Neuronal stem cell (in vitro differentiated cells): Measurements from ENCODE around the gene AKAP17A.
"Not testable (repeated sequence)": the region's sequence is repeated elsewhere in the genome, so short reads cannot be mapped to it uniquely, and the experiment has no call there.

ENCODE experiments used
- DNase-seq: peaks from one replicate; pipeline ENCODE4 v3.0.0-alpha.2; 2013; ENCODE audit warnings: low spot score
- H2AFZ ChIP-seq: one replicate; pipeline ENCODE4 v1.6.1; 2013; ENCODE audit warnings: mild to moderate bottlenecking, low read length, inconsistent platforms
- H2AK5ac ChIP-seq: 2 replicates; pipeline ENCODE4 v1.6.1; 2013; ENCODE audit warnings: low read depth, mild to moderate bottlenecking, inconsistent platforms, low read length, moderate library complexity, mixed read lengths
- H2BK120ac ChIP-seq: 2 replicates; pipeline ENCODE4 v1.6.1; 2013; ENCODE audit warnings: low read depth, mild to moderate bottlenecking, inconsistent platforms, low read length, moderate library complexity, mixed read lengths
- H2BK12ac ChIP-seq: one replicate; pipeline ENCODE4 v1.6.1; 2013; ENCODE audit warnings: low read length, inconsistent platforms
- H2BK15ac ChIP-seq: 2 replicates; pipeline ENCODE4 v1.6.1; 2013; ENCODE audit warnings: mild to moderate bottlenecking, low read length, inconsistent platforms, mixed read lengths
- H2BK5ac ChIP-seq: one replicate; pipeline ENCODE4 v1.6.1; 2013; ENCODE audit warnings: inconsistent platforms, mild to moderate bottlenecking, low read length, moderate library complexity
- H3K14ac ChIP-seq: one replicate; pipeline ENCODE4 v1.6.1; 2013; ENCODE audit warnings: low read length, inconsistent platforms
- H3K18ac ChIP-seq: 2 replicates; pipeline ENCODE4 v1.6.1; 2013; ENCODE audit warnings: low read length, inconsistent platforms
- H3K23ac ChIP-seq: 2 replicates; pipeline ENCODE4 v1.6.1; 2013; ENCODE audit warnings: low read depth, mild to moderate bottlenecking, mixed read lengths, low read length, inconsistent platforms; ENCODE audit not compliant: poor library complexity
- H3K27ac ChIP-seq: replicated peaks from 3 replicates; pipeline ENCODE4 v1.5.1; 2013; ENCODE audit warnings: low read length, inconsistent platforms
- H3K27me3 ChIP-seq, 3 experiments: 2 replicates each; pipeline ENCODE4 v1.6.1; 2013; ENCODE audit warnings: low read length in 3 of 3, mild to moderate bottlenecking in 2 of 3, inconsistent platforms in 1 of 3, low read depth in 1 of 3, mixed read lengths in 1 of 3, moderate library complexity in 1 of 3; ENCODE audit not compliant: control insufficient read depth in 3 of 3, insufficient read depth in 3 of 3
- H3K36me3 ChIP-seq, 2 donors: replicated peaks in 1 of 2; 2 replicates each; pipeline ENCODE4 v1.6.1; 2013; ENCODE audit warnings: low read length in 2 of 2; ENCODE audit not compliant: control insufficient read depth in 2 of 2, insufficient read depth in 2 of 2
- H3K4ac ChIP-seq: 2 replicates; pipeline ENCODE4 v1.6.1; 2013; ENCODE audit warnings: inconsistent platforms, mild to moderate bottlenecking, low read length, moderate library complexity
- H3K4me1 ChIP-seq, 2 donors: 1 replicate in 1 of 2; 2 replicates in 1 of 2; pipeline ENCODE4 v1.6.1; 2013; ENCODE audit warnings: low read length in 2 of 2, low read depth in 1 of 2; ENCODE audit not compliant: control insufficient read depth in 2 of 2, insufficient read depth in 1 of 2
- H3K4me2 ChIP-seq: one replicate; pipeline ENCODE4 v1.6.1; 2013; ENCODE audit warnings: mild to moderate bottlenecking, low read length, inconsistent platforms; ENCODE audit not compliant: insufficient read depth, poor library complexity, severe bottlenecking
- H3K4me3 ChIP-seq, 2 donors: 2 replicates each; pipeline ENCODE4 v1.5.1; 2013; ENCODE audit warnings: low read length in 2 of 2, mild to moderate bottlenecking in 2 of 2, inconsistent platforms in 1 of 2, moderate library complexity in 1 of 2
- H3K79me1 ChIP-seq: one replicate; pipeline ENCODE4 v1.6.1; 2013; ENCODE audit warnings: low read depth, mild to moderate bottlenecking, inconsistent platforms, low read length, moderate library complexity
- H3K9ac ChIP-seq: one replicate; pipeline ENCODE4 v1.6.1; 2013; ENCODE audit warnings: mild to moderate bottlenecking, low read depth, low read length, inconsistent platforms; ENCODE audit not compliant: poor library complexity
- H3K9me3 ChIP-seq, 2 donors: replicated peaks in 1 of 2; 2 replicates each; pipeline versions ENCODE3 to v1.6.1; 2013; ENCODE audit warnings: low read length in 2 of 2, mild to moderate bottlenecking in 2 of 2, inconsistent platforms in 1 of 2, low read depth in 1 of 2, mixed read lengths in 1 of 2, moderate library complexity in 1 of 2; ENCODE audit not compliant: control insufficient read depth in 2 of 2, insufficient read depth in 1 of 2
- H4K8ac ChIP-seq: one replicate; pipeline ENCODE4 v1.6.1; 2013; ENCODE audit warnings: low read depth, mild to moderate bottlenecking, inconsistent platforms, low read length, moderate library complexity
- H4K91ac ChIP-seq: one replicate; pipeline ENCODE4 v1.6.1; 2013; ENCODE audit warnings: low read length, low read depth, mild to moderate bottlenecking, inconsistent platforms; ENCODE audit not compliant: poor library complexity
- WGBS, 2 donors: extraction: QIAGEN DNeasy Blood & Tissue Kit; methylation state at CpG; one replicate each; pipeline ENCODE4 v1.1.7; 2013; ENCODE audit warnings: missing lambda C conversion rate in 2 of 2, mixed read lengths in 1 of 2; ENCODE audit not compliant: insufficient read length in 2 of 2, insufficient replicate concordance in 1 of 2; ENCODE audit errors: extremely low coverage in 2 of 2; 5-methylcytosine and 5-hydroxymethylcytosine counted together

Gene AKAP17A

GRCh38 chrX:1564750-1565683, 26.4 kb upstream of the AKAP17A start:
- Histone ChIP-seq H3K4ac (no peak overlapping the region), H2AK5ac (no peak overlapping the region), H3K18ac (no peak overlapping the region), H3K4me2 (no peak overlapping the region), H2BK120ac (no peak overlapping the region), H3K4me3 (no peak overlapping the region), H3K27me3 (no peaks in the 10 kb centered on the region), H2AFZ (no peak overlapping the region), H3K23ac (no peak overlapping the region), H4K8ac (no peak overlapping the region), H3K27ac (no peak overlapping the region), H3K14ac (no peak overlapping the region), H3K9ac (no peak overlapping the region), H2BK15ac (no peak overlapping the region), H4K91ac (no peak overlapping the region), H3K9me3 (no peaks in the 10 kb centered on the region), H3K79me1 (no peaks in the 10 kb centered on the region), H2BK5ac (no peak overlapping the region), H2BK12ac (no peak overlapping the region), H3K36me3 (no peaks in the 10 kb centered on the region), H3K4me1 (no peaks in the 10 kb centered on the region)
- DNase-seq = no peak
- WGBS, 2 donors = no CpG with 5 or more reads among the region's 10 CpGs

GRCh38 chrX:1574181-1574580, 17.2 kb upstream of the AKAP17A start:
- not testable (repeated sequence) for H3K27me3 ChIP-seq, H3K4me3 ChIP-seq, H3K79me1 ChIP-seq, H3K9ac ChIP-seq, DNase-seq, H2BK5ac ChIP-seq, H3K27ac ChIP-seq, H3K23ac ChIP-seq, H4K8ac ChIP-seq, H3K14ac ChIP-seq, H3K36me3 ChIP-seq, H3K4ac ChIP-seq, H2BK120ac ChIP-seq, H3K18ac ChIP-seq, H4K91ac ChIP-seq, H2AFZ ChIP-seq, H3K4me1 ChIP-seq, H2BK15ac ChIP-seq, H3K9me3 ChIP-seq, H3K4me2 ChIP-seq, H2AK5ac ChIP-seq, H2BK12ac ChIP-seq
- WGBS, 2 donors = no CpG with 5 or more reads among the region's 19 CpGs

- H3K9me3 ChIP-seq = no peaks in the 10 kb centered on the region
- H2BK15ac ChIP-seq = no peak overlapping the region
- H3K4me3 ChIP-seq = no peak overlapping the region
- no peaks in the 10 kb centered on the region for H3K36me3 ChIP-seq
- H3K9ac ChIP-seq = no peak overlapping the region
- H3K23ac ChIP-seq = no peak overlapping the region
- no CpG with 5 or more reads among the region's 6 CpGs for whole genome bisulfite sequencing, 2 donors
- H2AFZ ChIP-seq = no peak overlapping the region
- no peak overlapping the region for H4K91ac ChIP-seq
- H3K27ac ChIP-seq = no peak overlapping the region
- H3K4ac ChIP-seq = no peak overlapping the region
- no peak overlapping the region for H2BK12ac ChIP-seq
- no peak overlapping the region for H2BK5ac ChIP-seq
- no peak overlapping the region for H2BK120ac ChIP-seq
- no peaks in the 10 kb centered on the region for H3K4me1 ChIP-seq
- no peak overlapping the region for H3K18ac ChIP-seq
- H3K27me3 ChIP-seq = no peaks in the 10 kb centered on the region
- no peak overlapping the region for H3K4me2 ChIP-seq
- no peak overlapping the region for H2AK5ac ChIP-seq
- DNase-seq = no peak
- no peaks in the 10 kb centered on the region for H3K79me1 ChIP-seq
- no peak overlapping the region for H3K14ac ChIP-seq
- H4K8ac ChIP-seq = no peak overlapping the region
These were observed 15.0 kb upstream of the AKAP17A start for GRCh38 chrX:1576201-1576992.

- no peak overlapping the region for H3K9ac ChIP-seq
- no CpG with 5 or more reads among the region's 2 CpGs for WGBS, 2 donors
These were observed 13.6 kb upstream of the AKAP17A start for GRCh38 chrX:1577845-1578244.

More at GRCh38 chrX:1577845-1578244, 13.6 kb upstream of the AKAP17A start:
- Histone ChIP-seq H3K27ac (no peak overlapping the region), H2BK12ac (no peak overlapping the region), H2AK5ac (no peak overlapping the region), H4K91ac (no peak overlapping the region), H2AFZ (no peak overlapping the region), H3K4me3 (no peak overlapping the region), H3K36me3 (no peaks in the 10 kb centered on the region), H2BK120ac (no peak overlapping the region), H3K9me3 (no peaks in the 10 kb centered on the region), H3K14ac (no peak overlapping the region), H3K4me1 (no peaks in the 10 kb centered on the region), H3K4me2 (no peak overlapping the region), H3K27me3 (no peaks in the 10 kb centered on the region), H3K23ac (no peak overlapping the region), H2BK5ac (no peak overlapping the region), H3K18ac (no peak overlapping the region), H3K4ac (no peak overlapping the region), H4K8ac (no peak overlapping the region), H3K79me1 (no peaks in the 10 kb centered on the region), H2BK15ac (no peak overlapping the region)
- no peak for DNase-seq
